GM12875 (cell line): Measurements from ENCODE around the gene SEC14L3.
"Not testable (repeated sequence)": the region's sequence is repeated elsewhere in the genome, so short reads cannot be mapped to it uniquely, and the experiment has no call there.

Source experiments
- H3K4me3 ChIP-seq: one replicate; pipeline ENCODE4 v1.5.1; 2011; ENCODE audit warnings: low read depth, low read length, control low read depth
- CTCF ChIP-seq: IDR thresholded peaks from 2 replicates; pipeline ENCODE4 v1.5.1; 2011; ENCODE audit warnings: low read depth, mild to moderate bottlenecking, control low read depth, inconsistent platforms, low read length, moderate library complexity, borderline replicate concordance; ENCODE audit not compliant: insufficient read depth

The SEC14L3 gene

GRCh38 chr22:30474121-30474520 is 2.3 kb upstream of the SEC14L3 start:
- no peak overlapping the region for H3K4me3 ChIP-seq
- no peak for TF ChIP-seq CTCF

DNA sequence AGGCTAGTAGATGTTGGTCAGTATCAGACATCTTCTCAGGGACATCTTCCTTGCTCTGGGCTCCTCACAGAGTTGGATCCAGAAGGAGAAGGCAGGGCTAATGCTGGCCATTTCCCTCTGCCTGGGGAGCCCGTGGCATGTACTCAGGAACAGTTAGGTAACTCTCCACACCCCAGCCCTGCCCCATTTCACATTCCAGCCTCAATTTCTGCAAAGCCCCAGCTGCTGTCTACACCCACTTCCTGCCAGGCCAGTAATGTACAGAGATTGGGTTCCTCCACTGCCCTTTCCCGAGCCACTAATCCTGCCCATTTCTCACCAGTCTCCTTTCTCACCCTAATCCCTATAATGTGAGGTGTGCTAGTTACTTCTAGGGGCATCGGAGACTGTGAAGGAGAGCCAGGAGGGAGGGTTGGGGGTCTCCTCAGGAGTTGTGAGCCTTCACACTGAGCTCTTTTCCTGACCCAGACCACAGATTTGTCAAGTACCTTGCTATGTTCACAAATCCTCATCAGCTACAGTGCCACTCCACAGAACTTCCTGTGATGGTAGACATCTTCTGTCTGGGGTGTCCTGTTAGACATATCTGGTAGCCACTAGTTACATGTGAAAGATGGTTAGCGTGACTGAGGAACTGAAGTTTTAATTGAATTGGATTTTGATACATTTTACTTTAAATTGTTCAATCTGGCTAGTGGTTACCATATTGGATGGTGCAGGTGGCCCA is 1.3 kb upstream of the SEC14L3 start:
- no peak overlapping the region for H3K4me3 ChIP-seq
- TF ChIP-seq CTCF: no peak

DNA sequence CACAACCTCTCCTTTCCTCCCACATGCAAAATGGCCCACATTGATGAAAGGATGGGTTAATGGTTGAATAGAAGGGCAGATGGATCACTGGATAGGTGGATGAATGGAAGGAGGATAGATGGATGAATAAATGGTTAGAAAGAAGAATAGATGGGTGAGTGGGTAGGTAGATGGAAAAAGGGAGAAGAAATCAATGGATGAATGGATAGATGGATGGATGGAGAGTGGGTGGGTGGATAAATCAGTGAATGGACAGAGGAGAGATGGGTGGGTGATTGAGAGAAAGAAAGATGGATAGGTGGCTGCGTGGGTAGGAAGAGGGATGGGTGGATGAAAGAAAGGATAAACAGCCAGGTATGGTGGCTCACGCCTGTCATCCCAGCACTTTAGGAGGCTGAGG is 1.2 kb downstream of the SEC14L3 start:
- H3K4me3 ChIP-seq: no peak overlapping the region
- no peak for TF ChIP-seq CTCF

DNA sequence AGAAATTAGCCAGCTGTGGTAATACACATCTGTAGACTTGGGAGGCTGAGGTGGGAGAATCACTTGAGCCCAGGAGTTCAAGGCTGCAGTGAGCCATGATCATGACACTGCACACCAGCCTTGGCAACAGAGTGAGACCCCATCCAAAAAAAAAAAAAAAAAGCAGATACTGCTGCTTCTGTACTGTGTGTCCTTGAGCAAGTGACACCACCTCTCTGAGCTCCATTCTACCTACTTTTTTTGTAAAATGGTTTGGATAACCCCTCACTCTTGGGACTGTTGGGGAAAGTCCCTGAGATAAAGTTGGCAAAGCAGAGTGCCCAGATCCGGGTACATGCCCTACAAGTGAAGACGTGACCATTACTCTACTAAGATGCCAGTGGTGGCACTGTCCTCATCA is 2.7 kb downstream of the SEC14L3 start:
- TF ChIP-seq CTCF: no peak
- no peak overlapping the region for H3K4me3 ChIP-seq

DNA sequence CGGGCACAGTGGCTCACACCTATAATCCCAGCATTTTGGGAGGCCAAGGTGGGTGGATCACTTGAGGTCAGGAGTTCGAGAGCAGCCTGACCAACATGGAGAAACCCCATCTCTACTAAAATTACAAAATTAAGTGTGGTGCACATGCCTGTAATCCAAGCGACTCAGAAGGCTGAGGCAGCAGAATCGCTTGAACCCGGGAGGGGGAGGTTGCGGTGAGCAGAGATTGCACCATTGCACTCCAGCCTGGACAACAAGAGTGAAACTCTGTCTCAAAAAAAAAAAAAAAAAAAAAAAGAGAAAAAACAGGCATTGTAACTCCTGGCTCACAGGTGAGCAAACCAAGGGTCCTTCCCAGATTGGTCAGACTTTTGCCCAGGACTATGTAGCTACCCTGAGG is 11.3 kb downstream of the SEC14L3 start:
- H3K4me3 ChIP-seq: not testable (repeated sequence)

- TF ChIP-seq CTCF: no peak
These were observed 11.7 kb downstream of the SEC14L3 start for GRCh38 chr22:30460147-30460546.

GRCh38 chr22:30459181-30460052 is 12.4 kb downstream of the SEC14L3 start:
- TF ChIP-seq CTCF: no peak
- H3K4me3 ChIP-seq: no peak overlapping the region

More at GRCh38 chr22:30460147-30460546, 11.7 kb downstream of the SEC14L3 start:
- no peak overlapping the region for H3K4me3 ChIP-seq
